HepG2 (cell line): ENCODE measurements around the gene TSPAN5. TPM values are rescaled to one million over a fixed set of nuclear protein-coding genes. Genes with fewer than 3 reads are reported as not detected.
"Not testable (repeated sequence)": the region's sequence is repeated elsewhere in the genome, so short reads cannot be mapped to it uniquely, and the experiment has no call there.

Experiments
- ATAC-seq: fragments of 200-7000 bp; cut with Tn5 transposase; 3 replicates; pipeline ENCODE4 v1.9.1; 2020; ENCODE audit warnings: mild to moderate bottlenecking, moderate library complexity
- BruUV-seq: library from RNA; stranded (reverse); fragments of 400-500 nt; replicated peaks from 2 replicates; lab custom pipeline; 2021; lab: Mats Ljungman, UMichigan
- CTCF ChIA-PET: fragments of 300-600 bp; formaldehyde crosslinking; extraction: SDS; loops from one replicate; lab custom pipeline; 2021; ENCODE audit warnings: low total read pairs, inconsistent platforms, low intra/inter-chr PET ratio; lab: Yijun Ruan, JAX
- POLR2A ChIA-PET: fragments of 350-600 bp; sonication (Branson Sonifier 250); formaldehyde crosslinking; loops from one replicate; lab custom pipeline; 2020; ENCODE audit warnings: antibody characterized with exemption, inconsistent platforms; lab: Yijun Ruan, JAX
- DNase-seq: peaks from one replicate; pipeline ENCODE4 v3.0.0-alpha.2; 2015; ENCODE audit warnings: low spot score
- FAIRE-seq: peaks from 3 replicates; lab custom pipeline; 2011; peaks lifted over from hg19 to GRCh38; lab: Jason Lieb, UNC
- H2AFZ ChIP-seq: one replicate; pipeline ENCODE4 v1.6.1; 2011; ENCODE audit warnings: low read length, inconsistent platforms
- H3K27ac ChIP-seq: fragments of 300-600 bp; 3 replicates; pipeline ENCODE4 v1.8.0; 2011; ENCODE audit warnings: mixed run types, mild to moderate bottlenecking, mixed read lengths, low read length, inconsistent platforms; ENCODE audit not compliant: insufficient read depth; ENCODE audit errors: extremely low read length
- H3K27me3 ChIP-seq, 2 experiments: fragments of 200-600 bp in 1 of 2; 2 replicates in 1 of 2; 3 replicates in 1 of 2; pipeline versions ENCODE4 v1.6.0 to v1.8.0; 2011; ENCODE audit warnings: low read length in 2 of 2, mild to moderate bottlenecking in 2 of 2, moderate library complexity in 2 of 2, inconsistent platforms in 1 of 2; ENCODE audit not compliant: insufficient read depth in 2 of 2, control insufficient read depth in 1 of 2
- H3K36me3 ChIP-seq, 2 experiments: fragments of 200-600 bp in 1 of 2; replicated peaks in 1 of 2; 2 replicates in 1 of 2; 3 replicates in 1 of 2; pipeline versions ENCODE4 v1.5.1 to v1.8.0; 2011; ENCODE audit warnings: low read length in 2 of 2, inconsistent platforms in 1 of 2; ENCODE audit not compliant: insufficient read depth in 2 of 2, control insufficient read depth in 1 of 2
- H3K4me1 ChIP-seq: 2 replicates; pipeline ENCODE4 v1.5.1; 2012; ENCODE audit warnings: low read length, inconsistent platforms; ENCODE audit not compliant: insufficient read depth
- H3K4me2 ChIP-seq: 2 replicates; pipeline ENCODE4 v1.6.0; 2011; ENCODE audit warnings: low read depth, low read length, inconsistent platforms
- H3K4me3 ChIP-seq, 3 experiments: fragments of 200-600 bp in 1 of 3; sonication (generic), shearing (Covaris generic) in 1 of 3; replicated peaks in 1 of 3; 2 replicates each; pipeline ENCODE4 v1.5.1; 2011 to 2016; ENCODE audit warnings: low read length in 3 of 3, inconsistent platforms in 2 of 3, low read depth in 2 of 3, mild to moderate bottlenecking in 2 of 3, control low read depth in 1 of 3, mixed read lengths in 1 of 3; ENCODE audit not compliant: insufficient read depth in 1 of 3
- H3K79me2 ChIP-seq: one replicate; pipeline ENCODE4 v1.6.1; 2011; ENCODE audit warnings: low read length, inconsistent platforms; ENCODE audit not compliant: insufficient read depth
- H3K9ac ChIP-seq: 2 replicates; pipeline ENCODE4 v1.6.0; 2011; ENCODE audit warnings: mild to moderate bottlenecking, low read depth, low read length, inconsistent platforms; ENCODE audit not compliant: insufficient read depth
- H3K9me3 ChIP-seq: 2 replicates; pipeline ENCODE4 v1.5.1; 2012; ENCODE audit warnings: mild to moderate bottlenecking, low read length
- H4K20me1 ChIP-seq: 2 replicates; pipeline ENCODE4 v1.6.0; 2011; ENCODE audit warnings: inconsistent platforms, mild to moderate bottlenecking, low read length, moderate library complexity; ENCODE audit not compliant: insufficient read depth
- ATF2 ChIP-seq: sonication (generic); formaldehyde crosslinking; IDR thresholded peaks from 2 replicates; pipeline ENCODE4 v1.4.0; 2020; ENCODE audit warnings: missing genetic modification reagents
- CBX1 ChIP-seq: IDR thresholded peaks from one replicate; pipeline ENCODE4 v1.6.1; 2016; ENCODE audit warnings: antibody characterized with exemption, low read depth
- HCFC1 ChIP-seq: fragments of 150-350 bp; IDR thresholded peaks from 2 replicates; pipeline ENCODE4 v1.6.1; 2014; ENCODE audit warnings: low read depth, low read length
- KAT2B ChIP-seq: fragments of 150-350 bp; IDR thresholded peaks from 2 replicates; pipeline ENCODE4 v1.6.1; 2014; ENCODE audit warnings: low read depth, low read length, borderline replicate concordance
- MAFF ChIP-seq: IDR thresholded peaks from 2 replicates; pipeline ENCODE4 v1.6.1; 2011; ENCODE audit warnings: low read depth, low read length, improper control_type of control experiment
- MBD4 ChIP-seq: IDR thresholded peaks from 2 replicates; pipeline ENCODE4 v1.6.1; 2012; ENCODE audit warnings: low read length, inconsistent platforms, borderline replicate concordance
- SP5 ChIP-seq: IDR thresholded peaks from 2 replicates; pipeline ENCODE4 v1.6.1; 2016; ENCODE audit warnings: low read depth, borderline replicate concordance
- STAG1 ChIP-seq: sonication (generic); formaldehyde crosslinking; IDR thresholded peaks from 2 replicates; pipeline ENCODE4 v1.4.0; 2020; ENCODE audit warnings: missing genetic modification reagents
- TCF12 ChIP-seq, 2 experiments: fragments of 450-650 bp in 1 of 2; sonication (generic) in 1 of 2; formaldehyde crosslinking in 1 of 2; IDR thresholded peaks; 2 replicates each; pipeline versions ENCODE4 v1.6.1 to v1.8.0; 2017 to 2022; ENCODE audit warnings: antibody characterized with exemption in 1 of 2, mild to moderate bottlenecking in 1 of 2, missing genetic modification reagents in 1 of 2, moderate library complexity in 1 of 2
- TCF7 ChIP-seq: sonication (generic); IDR thresholded peaks from 2 replicates; pipeline ENCODE4 v1.6.1; 2016; ENCODE audit warnings: antibody characterized with exemption, low read depth
- TRIM22 ChIP-seq: fragments of 450-650 bp; IDR thresholded peaks from 2 replicates; pipeline ENCODE4 v1.6.1; 2017
- ZBTB20 ChIP-seq: sonication (generic); formaldehyde crosslinking; IDR thresholded peaks from 2 replicates; pipeline ENCODE4 v1.8.1; 2023; ENCODE audit warnings: missing genetic modification reagents, low read depth, mild to moderate bottlenecking, borderline replicate concordance
- ZMYM3 ChIP-seq: sonication (generic); formaldehyde crosslinking; IDR thresholded peaks from 2 replicates; pipeline ENCODE4 v1.5.1; 2020; ENCODE audit warnings: mild to moderate bottlenecking, missing genetic modification reagents
- ZNF496 ChIP-seq: sonication (generic); formaldehyde crosslinking; IDR thresholded peaks from 2 replicates; pipeline ENCODE4 v1.8.1; 2023; ENCODE audit warnings: mild to moderate bottlenecking, moderate library complexity, missing genetic modification reagents; ENCODE audit not compliant: insufficient replicate concordance
- ZNF775 ChIP-seq: sonication (generic); formaldehyde crosslinking; IDR thresholded peaks from 2 replicates; pipeline ENCODE4 v1.4.0; 2020; ENCODE audit warnings: missing genetic modification reagents, mild to moderate bottlenecking, moderate library complexity, borderline replicate concordance
- WGBS: methylation state at CpG from one replicate; pipeline ENCODE4 v1.1.6; 2017; ENCODE audit warnings: low lambda C conversion rate; 5-methylcytosine and 5-hydroxymethylcytosine counted together
- in situ Hi-C: cut with HindIII; loops from 2 replicates; pipeline ENCODE4 v1.10.0; 2017; ENCODE audit warnings: low pct_unique_long_range_greater_than_20kb; ENCODE audit not compliant: extremely low pct_ligation_motif_present
- intact Hi-C: fragments of 100-400 bp; cut with micrococcal nuclease; formaldehyde crosslinking; loops from one replicate; pipeline ENCODE4 v1.10.0; 2022; ENCODE audit not compliant: unreplicated experiment
- polyA plus RNA-seq, 8 experiments: library from polyadenylated mRNA; depleted of rRNA in 3 of 8; stranded (reverse) in 7 of 8; unstranded in 1 of 8; fragments of >200 nt; fragmentation: Illumina TruSeq in 4 of 8; extraction: Trizol in 4 of 8; gene quantifications; 2 replicates each; pipeline versions ENCODE4 v1.2.1 to v1.2.3, GENCODE V29; 2011 to 2016; ENCODE audit warnings: low read depth in 4 of 8, missing spikeins in 1 of 8, mixed read lengths in 1 of 8; ENCODE audit not compliant: insufficient read depth in 1 of 8
- total RNA-seq, 5 experiments: library from RNA; depleted of rRNA; stranded (reverse); fragments of >200 nt; fragmentation: Illumina TruSeq; extraction: Trizol; gene quantifications; 2 replicates each; pipeline ENCODE4 v1.2.3, GENCODE V29; 2016; ENCODE audit warnings: low read depth in 1 of 5
- TF ChIP-seq, protein P1 (sequence below): IDR thresholded peaks from 2 replicates; pipeline ENCODE4 v1.6.1; 2016; ENCODE audit warnings: missing biosample characterization, missing genetic modification reagents, low read depth

Gene TSPAN5
- total and polyA plus RNA-seq, 2 of the 13 experiments (the other 11 are each of a cell fraction or from before 2014, with no cell fraction given), result 0.20 to 0.53 TPM

DNA sequence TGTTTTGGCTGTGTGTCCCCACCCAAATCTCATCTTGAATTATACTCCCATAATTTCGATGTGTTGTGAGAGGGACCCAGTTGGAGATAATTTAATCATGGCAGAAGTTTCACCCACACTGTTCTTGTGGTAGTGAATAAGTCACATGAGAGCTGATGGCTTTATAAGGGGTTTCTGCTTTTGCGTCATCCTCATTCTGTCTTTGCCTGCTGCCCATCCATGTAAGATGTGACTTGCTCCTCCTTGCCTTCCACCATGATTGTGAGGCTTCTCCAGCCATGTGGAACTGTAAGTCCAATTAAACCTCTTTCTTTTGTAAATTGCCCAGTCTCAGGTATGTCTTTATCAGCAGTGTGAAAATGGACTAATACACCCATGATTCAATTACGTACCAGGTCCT, 47.2 kb upstream of the TSPAN5 start:
- H4K20me1 ChIP-seq, H3K27me3 ChIP-seq, DNase-seq, POLR2A ChIA-PET, BruUV-seq, H3K79me2 ChIP-seq, FAIRE-seq, H3K4me2 ChIP-seq, H3K36me3 ChIP-seq, in situ Hi-C loops, H2AFZ ChIP-seq, CTCF ChIA-PET, H3K4me3 ChIP-seq, H3K9ac ChIP-seq, H3K27ac ChIP-seq, ATAC-seq, H3K4me1 ChIP-seq, intact Hi-C loops: not testable (repeated sequence)
- peaks cover 10% of the 10 kb centered on the region; the same call in 1 of the 2 replicates for H3K9me3 ChIP-seq
- WGBS, result 31% methylated on average over 3 of the region's 3 CpGs

- no peaks in the 10 kb centered on the region for H3K36me3 ChIP-seq
- in situ Hi-C loops, result no loop called here
- no peaks in the 10 kb centered on the region for H3K79me2 ChIP-seq
- POLR2A ChIA-PET, result no interaction called here
- intact Hi-C loops, result no loop called here
- H4K20me1 ChIP-seq, result no peaks in the 10 kb centered on the region
- no peak overlapping the region for H3K4me2 ChIP-seq
- ATAC-seq (no peak), DNase-seq (no peak), FAIRE-seq (no peak)
- under 1% methylated on average over 3 of the region's 3 CpGs for WGBS
- no TSS peak for BruUV-seq
- no peak overlapping the region for H3K4me3 ChIP-seq
- H3K4me1 ChIP-seq, result no peaks in the 10 kb centered on the region
- H3K9me3 ChIP-seq, result peaks cover 10% of the 10 kb centered on the region; the same call in 1 of the 2 replicates
- no peaks in the 10 kb centered on the region for H3K27me3 ChIP-seq
- H3K27ac ChIP-seq, result no peak overlapping the region
- H2AFZ ChIP-seq, result no peak overlapping the region
- CTCF ChIA-PET, result no interaction called here
- no peak overlapping the region for H3K9ac ChIP-seq
- TF ChIP-seq ZBTB20 (CRISPR knock-in tag) (no peak), MAFF (no peak), ATF2 (CRISPR knock-in tag) (no peak), MBD4 (no peak), ZNF496 (CRISPR knock-in tag) (no peak), KAT2B (no peak), HCFC1 (no peak), TCF7 (no peak), SP5 (CRISPR knock-in tag) (no peak), CBX1 (no peak), TCF12 (IDR thresholded peaks at IDR 0.05) (no peak), TCF12 (CRISPR knock-in tag; IDR thresholded peaks at IDR 0.05) (no peak), TRIM22 (no peak), STAG1 (CRISPR knock-in tag) (no peak), ZNF775 (CRISPR knock-in tag) (no peak), ZMYM3 (CRISPR knock-in tag) (no peak)
- TF ChIP-seq, protein P1, sequence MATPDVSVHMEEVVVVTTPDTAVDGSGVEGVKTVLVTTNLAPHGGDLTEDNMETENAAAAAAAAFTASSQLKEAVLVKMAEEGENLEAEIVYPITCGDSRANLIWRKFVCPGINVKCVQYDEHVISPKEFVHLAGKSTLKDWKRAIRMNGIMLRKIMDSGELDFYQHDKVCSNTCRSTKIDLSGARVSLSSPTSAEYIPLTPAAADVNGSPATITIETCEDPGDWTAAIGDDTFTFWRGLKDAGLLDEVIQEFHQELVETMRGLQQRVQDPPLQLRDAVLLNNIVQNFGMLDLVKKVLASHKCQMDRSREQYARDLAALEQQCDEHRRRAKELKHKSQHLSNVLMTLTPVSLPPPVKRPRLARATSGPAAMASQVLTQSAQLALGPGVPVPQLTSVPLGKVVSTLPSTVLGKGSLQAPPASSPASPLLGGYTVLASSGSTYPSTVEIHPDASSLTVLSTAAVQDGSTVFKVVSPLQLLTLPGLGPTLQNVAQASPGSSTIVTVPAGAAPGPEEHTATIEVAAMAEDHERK (CRISPR knock-in tag), result no peak
Observed at GRCh38 chr4:98700656-98701055, 42.2 kb upstream of the TSPAN5 start.
